GM12892 (cell line): ENCODE results near the gene DTNB.
"Not testable (repeated sequence)": the region's sequence is repeated elsewhere in the genome, so short reads cannot be mapped to it uniquely, and the experiment has no call there.

Experiments used
- DNase-seq: peaks from one replicate; pipeline ENCODE4 v3.0.0; 2011; ENCODE audit not compliant: insufficient read length
- FAIRE-seq: peaks from 2 replicates; lab custom pipeline; 2011; peaks lifted over from hg19 to GRCh38; lab: Jason Lieb, UNC
- POLR2A ChIP-seq: IDR thresholded peaks from 2 replicates; pipeline ENCODE4 v1.6.1; 2011; ENCODE audit warnings: low read depth, low read length, control low read depth
- POLR2AphosphoS5 ChIP-seq: IDR thresholded peaks from 2 replicates; pipeline ENCODE4 v1.6.1; 2011; ENCODE audit warnings: low read depth, low read length, control low read depth
- TAF1 ChIP-seq: IDR thresholded peaks from 2 replicates; pipeline ENCODE4 v1.6.1; 2011; ENCODE audit warnings: low read depth, mild to moderate bottlenecking, control low read depth, low read length, borderline replicate concordance

The DTNB gene

GRCh38 chr2:25534455-25534854, 138.9 kb downstream of the DTNB start:
- DNase-seq = no peak
- no peak for FAIRE-seq
- TF ChIP-seq POLR2AphosphoS5 (no peak), POLR2A (no peak), TAF1 (no peak)

DNA sequence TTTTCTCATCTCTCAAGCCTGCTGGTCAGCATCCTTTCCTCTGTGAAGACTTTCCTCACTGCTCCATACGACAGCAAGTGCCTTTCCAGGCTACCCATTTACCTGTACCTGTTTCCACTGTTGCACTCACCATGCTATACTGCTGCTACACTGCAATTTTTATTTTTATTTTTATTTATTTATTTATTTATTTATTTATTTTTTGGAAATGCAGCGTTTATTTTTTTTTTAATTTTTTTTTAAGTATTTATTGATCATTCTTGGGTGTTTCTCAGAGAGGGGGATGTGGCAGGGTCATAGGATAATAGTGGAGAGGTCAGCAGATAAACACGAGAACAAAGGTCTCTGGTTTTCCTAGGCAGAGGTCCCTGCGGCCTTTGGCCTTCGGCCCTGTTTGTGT, 139.6 kb downstream of the DTNB start:
- not testable (repeated sequence) for DNase-seq, FAIRE-seq

GRCh38 chr2:25532521-25532920, 140.9 kb downstream of the DTNB start:
- FAIRE-seq (no peak), DNase-seq (no peak)
- TF ChIP-seq POLR2AphosphoS5 (no peak), POLR2A (no peak), TAF1 (no peak)

DNA sequence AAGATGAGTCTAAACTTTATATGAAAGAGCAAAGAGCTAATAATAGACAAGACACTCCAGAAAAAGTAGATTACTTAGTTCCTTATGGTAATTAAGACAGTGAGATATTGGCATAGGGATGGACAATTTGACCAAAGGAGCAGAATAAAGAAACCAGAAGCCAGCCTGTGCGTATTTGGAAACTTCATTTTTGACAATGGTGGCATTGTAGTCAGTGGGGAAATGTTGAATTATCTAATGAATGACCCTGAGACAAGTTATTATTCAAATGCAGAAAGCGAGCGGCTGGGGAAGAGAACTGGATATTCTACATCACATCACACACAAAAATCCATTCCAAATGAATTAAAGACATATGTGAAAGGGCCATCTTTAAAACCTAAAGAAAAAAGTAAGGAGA, 144.3 kb downstream of the DTNB start:
- no peak for FAIRE-seq
- TF ChIP-seq POLR2AphosphoS5 (no peak), TAF1 (no peak), POLR2A (no peak)
- DNase-seq = no peak

GRCh38 chr2:25528173-25528572, 145.2 kb downstream of the DTNB start:
- TF ChIP-seq POLR2A (no peak), TAF1 (no peak), POLR2AphosphoS5 (no peak)
- FAIRE-seq (no peak), DNase-seq (no peak)

GRCh38 chr2:25524507-25524906, 148.9 kb downstream of the DTNB start:
- TF ChIP-seq TAF1 (no peak), POLR2A (no peak), POLR2AphosphoS5 (no peak)
- peak; percentile 87 for FAIRE-seq

GRCh38 chr2:25523060-25523459, 150.3 kb downstream of the DTNB start:
- no peak for FAIRE-seq
- TF ChIP-seq POLR2AphosphoS5 (no peak), TAF1 (no peak), POLR2A (no peak)
- no peak for DNase-seq

More at GRCh38 chr2:25524507-25524906, 148.9 kb downstream of the DTNB start:
- no peak for DNase-seq

DNA sequence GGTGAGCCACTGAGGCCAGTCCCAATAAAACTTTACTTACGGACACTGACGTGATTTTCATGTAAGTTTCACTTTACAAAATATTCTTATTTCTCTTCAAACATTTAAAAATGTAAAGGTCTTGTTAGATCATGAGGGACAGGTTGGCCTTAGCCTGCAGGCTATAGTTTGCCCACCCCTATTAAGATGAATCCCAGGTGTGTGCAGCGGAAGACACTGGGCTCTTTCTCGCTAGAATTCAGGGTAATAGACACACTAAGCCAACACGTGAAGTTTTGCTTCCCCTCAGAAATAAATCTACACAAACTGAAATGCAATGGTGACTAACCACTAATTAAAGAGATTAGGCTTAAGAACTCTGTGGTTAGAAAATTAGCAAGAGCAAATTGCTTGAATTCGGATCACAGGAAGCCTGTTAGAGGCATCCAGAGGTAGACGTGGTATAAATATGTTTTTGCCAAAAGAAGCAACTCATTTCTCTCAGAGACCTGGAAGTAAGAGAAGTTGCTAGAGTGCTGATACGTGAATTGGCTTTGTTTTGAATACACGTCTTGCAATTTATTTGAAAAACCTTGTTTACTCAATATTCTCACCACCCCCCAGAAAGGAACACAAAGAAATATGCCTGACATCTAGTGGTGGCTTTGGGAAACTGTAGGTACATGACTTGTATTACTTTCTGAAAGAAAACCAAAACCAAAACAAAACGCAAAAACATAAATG, 151.6 kb downstream of the DTNB start:
- FAIRE-seq (peak; percentile 70), DNase-seq (no peak)
- TF ChIP-seq TAF1 = no peak
- TF ChIP-seq POLR2A = no peak
- no peak for TF ChIP-seq POLR2AphosphoS5

DNA sequence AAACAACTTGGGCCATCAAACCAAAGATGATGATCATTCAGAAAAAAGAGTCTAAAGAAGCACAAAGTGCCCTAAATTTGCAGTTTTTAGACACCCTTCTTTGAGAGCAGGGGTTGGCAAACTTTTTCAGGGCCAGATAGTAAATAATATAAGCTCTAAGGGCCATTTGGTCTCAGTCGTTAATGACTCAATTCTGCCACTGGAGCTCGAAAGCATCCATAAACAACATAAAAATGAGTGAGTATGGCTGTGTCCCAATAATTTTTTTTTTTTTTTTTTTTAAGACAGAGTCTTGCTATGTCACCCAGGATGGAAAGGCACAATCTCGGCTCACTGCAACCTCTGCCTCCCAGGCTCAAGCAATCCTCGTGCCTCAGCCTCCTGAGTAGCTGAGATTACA, 152.3 kb downstream of the DTNB start:
- TF ChIP-seq POLR2A (no peak), POLR2AphosphoS5 (no peak), TAF1 (no peak)
- DNase-seq (no peak), FAIRE-seq (no peak)

- DNase-seq (no peak), FAIRE-seq (no peak)
- TF ChIP-seq POLR2AphosphoS5 (no peak), POLR2A (no peak), TAF1 (no peak)
Observed at GRCh38 chr2:25517701-25518100, 155.7 kb downstream of the DTNB start.

DNA sequence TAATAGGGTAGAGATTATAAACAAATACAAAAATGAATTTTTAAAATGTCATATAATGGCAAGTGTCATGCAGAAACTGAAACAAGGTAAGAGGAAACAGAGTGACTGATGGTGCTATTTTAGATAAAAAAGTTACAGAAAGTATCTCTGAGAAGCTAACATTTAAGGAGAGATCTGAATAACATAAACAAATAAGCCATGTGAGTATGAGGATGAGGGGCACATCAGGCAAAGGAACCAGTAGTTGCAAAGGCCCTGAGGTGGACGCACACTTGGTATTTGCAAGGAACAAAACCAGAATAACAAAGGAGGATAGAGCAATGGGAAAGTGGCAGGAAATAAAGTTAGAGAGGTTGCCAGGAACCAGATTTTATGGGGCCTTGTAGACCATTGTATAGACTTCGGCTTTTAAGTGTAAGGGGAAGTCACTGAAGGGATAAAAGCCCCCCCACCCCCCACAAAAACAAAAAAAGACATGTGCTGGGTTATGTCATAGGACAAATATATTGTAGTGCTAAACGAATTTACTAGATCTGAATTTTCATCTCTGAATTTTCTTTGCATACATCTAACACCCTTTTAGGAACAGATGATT, 159.2 kb downstream of the DTNB start:
- FAIRE-seq = peak; percentile 88
- TF ChIP-seq TAF1 (no peak), POLR2A (no peak), POLR2AphosphoS5 (no peak)
- DNase-seq = no peak

DNA sequence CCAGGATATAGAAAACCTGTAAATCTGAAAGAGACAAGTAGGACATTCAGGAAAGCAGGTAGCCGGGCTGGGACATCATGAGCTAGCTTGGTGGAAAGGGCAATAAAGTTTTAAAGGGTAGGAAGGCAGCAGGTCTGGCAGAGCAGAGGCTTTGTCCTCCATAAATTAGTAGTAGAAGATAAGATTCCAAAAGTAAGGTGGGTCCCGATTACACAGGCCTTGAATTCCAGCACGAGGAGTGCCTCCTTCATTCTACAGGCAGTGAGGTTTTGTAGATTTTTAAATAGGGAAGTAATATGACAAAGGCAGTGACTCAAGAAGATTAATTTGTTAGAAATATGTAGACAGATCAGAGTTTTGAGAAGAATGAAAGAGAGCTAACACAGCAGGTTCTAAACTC, 160.7 kb downstream of the DTNB start:
- DNase-seq = no peak
- FAIRE-seq = peak; percentile 57

More for the DNA sequence above, 160.7 kb downstream of the DTNB start:
- TF ChIP-seq POLR2AphosphoS5 (no peak), TAF1 (no peak), POLR2A (no peak)
